ENCODE data around the gene GALNS. TPM values are rescaled to one million over a fixed set of nuclear protein-coding genes. Genes with fewer than 3 reads are reported as not detected.
A peak's percentile ranks its signal among the peaks of the same experiment; 100 is the strongest.
"Not testable (repeated sequence)": the region's sequence is repeated elsewhere in the genome, so short reads cannot be mapped to it uniquely, and the experiment has no call there.

Gene GALNS
- total and polyA plus RNA-seq, 8 donors: 5.7 to 26.1 (median 9.1) TPM

- no peak for FAIRE-seq
- Histone ChIP-seq H3K27ac (no peak overlapping the region), H3K36me3 (peaks cover 0 to 7% (median 0%) of the 10 kb centered on the region in 3 donors), H3K4me1 (no peaks in the 10 kb centered on the region), H3K9me3 (no peaks in the 10 kb centered on the region), H3K4me3 (no peak overlapping the region), H3K27me3 (no peaks in the 10 kb centered on the region)
- intact Hi-C loops (cut with DNase I): no loop called here
- DNase-seq: no peak
- no peak for TF ChIP-seq CTCF (IDR thresholded peaks at IDR 0.05)
- 88 to 91% methylated on average over 19 of the region's 19 CpGs for WGBS, 2 donors
- no peak for ATAC-seq
Measured at GRCh38 chr16:88893127-88893968, 36.6 kb upstream of the GALNS start.

GRCh38 chr16:88892065-88892464, 35.3 kb upstream of the GALNS start:
- intact Hi-C loops (cut with DNase I): no loop called here
- H3K4me1 ChIP-seq: no peaks in the 10 kb centered on the region
- TF ChIP-seq CTCF (IDR thresholded peaks at IDR 0.05): no peak
- no peak for DNase-seq
- H3K9me3 ChIP-seq: no peaks in the 10 kb centered on the region
- 92% methylated on average over 20 of the region's 20 CpGs for WGBS, 2 donors
- ATAC-seq: no peak
- H3K36me3 ChIP-seq: no peaks in the 10 kb centered on the region
- no peaks in the 10 kb centered on the region for H3K27me3 ChIP-seq
- H3K27ac ChIP-seq: no peak overlapping the region
- no peak for FAIRE-seq
- H3K4me3 ChIP-seq: no peak overlapping the region

- Histone ChIP-seq H3K36me3 (no peaks in the 10 kb centered on the region), H3K9me3 (no peaks in the 10 kb centered on the region), H3K4me3 (no peak overlapping the region), H3K27me3 (no peaks in the 10 kb centered on the region), H3K4me1 (no peaks in the 10 kb centered on the region), H3K27ac (no peak overlapping the region)
- DNase-seq: no peak
- no peak for TF ChIP-seq CTCF (IDR thresholded peaks at IDR 0.05)
- intact Hi-C loops (cut with DNase I): no loop called here
- no peak for ATAC-seq
- FAIRE-seq: no peak
- 88 to 96% methylated on average over 16 of the region's 16 CpGs for WGBS, 2 donors
Measured at GRCh38 chr16:88891083-88891482, 34.3 kb upstream of the GALNS start.

- FAIRE-seq; intact Hi-C loops (cut with DNase I); H3K4me1 ChIP-seq; ATAC-seq; DNase-seq; H3K36me3 ChIP-seq; H3K27me3 ChIP-seq; H3K27ac ChIP-seq; H3K4me3 ChIP-seq; H3K9me3 ChIP-seq: not testable (repeated sequence)
- WGBS, 2 donors: 92 to 93% methylated on average over 45 to 48 of the region's 48 CpGs
Measured at GRCh38 chr16:88889702-88890352, 33.1 kb upstream of the GALNS start.

GRCh38 chr16:88888461-88889387, 32.0 kb upstream of the GALNS start:
- Histone ChIP-seq H3K9me3 (no peaks in the 10 kb centered on the region), H3K27me3 (no peaks in the 10 kb centered on the region), H3K36me3 (peaks cover 0 to 8% (median 0%) of the 10 kb centered on the region in 3 donors), H3K4me3 (no peak overlapping the region), H3K4me1 (no peaks in the 10 kb centered on the region), H3K27ac (no peak overlapping the region)
- FAIRE-seq (no peak), DNase-seq (no peak), ATAC-seq (peak in 1 of 4 donors; percentile 7)
- intact Hi-C loops (cut with DNase I): no loop called here
- TF ChIP-seq CTCF (IDR thresholded peaks at IDR 0.05): no peak
- WGBS, 2 donors: 82 to 87% methylated on average over 28 to 29 of the region's 30 CpGs

Measured in pancreas (tissue), 10 donors.